Dermis microvascular lymphatic vessel endothelial cell (primary cell): ENCODE measurements around the gene GNAO1. TPM values are rescaled to one million over a fixed set of nuclear protein-coding genes. Genes with fewer than 3 reads are reported as not detected.
A peak's percentile ranks its signal among the peaks of the same experiment; 100 is the strongest.

Source experiments
- DNase-seq, 2 donors: peaks; one replicate each; pipeline versions ENCODE4 v3.0.0 to v3.0.0-alpha.2; 2010; ENCODE audit warnings: low read depth in 2 of 2
- total RNA-seq: library from RNA; depleted of rRNA; stranded (reverse); fragments of >200 nt; gene quantifications from 2 replicates; pipeline ENCODE4 v1.2.1, GENCODE V29; 2014

Gene GNAO1
- total RNA-seq, 1 donor from 2014 or later = not detected

- DNase-seq = no peak
Observed at GRCh38 chr16:56347670-56348069, 156.4 kb downstream of the GNAO1 start.

GRCh38 chr16:56348168-56349085, 157.1 kb downstream of the GNAO1 start:
- no peak for DNase-seq

- DNase-seq = no peak
Observed at GRCh38 chr16:56349086-56349415, 157.8 kb downstream of the GNAO1 start.

DNA sequence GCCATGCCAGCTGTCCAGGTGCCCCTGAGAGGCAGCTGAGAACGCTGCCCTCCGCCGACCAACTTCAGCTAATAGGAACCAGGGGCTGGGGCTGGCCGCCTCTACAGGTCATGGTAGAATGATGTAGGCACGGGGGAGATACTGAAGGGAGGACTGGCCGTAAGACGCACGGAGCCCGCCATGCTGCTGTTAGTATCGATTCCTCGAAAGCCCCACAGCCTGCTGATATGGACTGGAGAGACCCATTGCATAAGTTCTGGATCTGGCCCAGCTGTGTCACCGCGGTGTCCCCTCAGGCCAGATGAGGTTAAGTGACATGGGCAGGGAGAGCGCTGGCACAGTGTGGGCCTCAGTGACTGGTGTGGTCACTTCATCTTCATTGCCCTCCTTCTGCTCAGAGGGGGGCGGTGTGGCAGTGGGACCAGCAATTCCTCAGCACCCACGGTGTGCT, 158.4 kb downstream of the GNAO1 start:
- no peak for DNase-seq

DNA sequence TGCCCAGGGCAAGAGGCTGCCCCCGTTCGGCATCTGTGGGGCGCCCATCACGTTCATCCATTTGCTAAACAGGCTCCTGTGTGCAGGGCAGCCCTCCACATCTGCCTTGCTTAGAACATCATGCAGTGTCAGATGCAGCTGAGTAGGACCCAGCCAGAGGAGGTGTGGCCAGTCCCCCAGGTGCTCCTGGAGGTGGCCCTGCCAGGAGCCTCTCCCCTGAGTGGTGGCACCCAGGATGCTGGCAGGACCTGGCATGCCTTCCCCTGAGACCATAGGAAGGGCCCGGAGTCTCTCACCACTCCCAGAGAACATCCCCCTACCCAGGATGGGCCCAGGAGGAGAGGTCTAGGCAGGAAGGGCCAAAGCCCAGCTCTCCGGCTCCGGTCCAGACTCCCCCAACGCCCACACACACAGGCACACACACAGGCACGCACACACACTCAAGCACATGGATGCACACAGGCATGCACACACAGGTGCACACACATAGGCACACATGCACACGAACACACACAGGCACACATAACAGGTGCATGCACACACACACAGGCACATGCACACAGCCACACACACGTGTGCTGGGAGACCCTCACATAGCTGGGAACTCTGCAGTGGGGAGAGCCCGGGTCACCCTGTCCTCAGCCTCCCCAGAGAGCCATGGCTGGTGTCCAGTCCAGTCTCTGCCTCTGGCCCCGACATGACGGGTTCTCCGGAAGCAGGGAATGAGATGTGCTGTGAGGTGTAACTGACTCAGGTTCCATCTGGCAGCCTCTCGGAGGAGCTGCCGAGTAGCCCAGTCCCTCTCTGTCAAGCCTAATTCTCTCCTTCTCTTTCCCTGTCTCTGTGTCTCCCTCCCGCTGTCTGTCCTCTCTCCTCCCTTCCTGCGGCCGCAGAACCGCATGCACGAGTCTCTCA, 159.5 kb downstream of the GNAO1 start:
- no peak for DNase-seq

DNA sequence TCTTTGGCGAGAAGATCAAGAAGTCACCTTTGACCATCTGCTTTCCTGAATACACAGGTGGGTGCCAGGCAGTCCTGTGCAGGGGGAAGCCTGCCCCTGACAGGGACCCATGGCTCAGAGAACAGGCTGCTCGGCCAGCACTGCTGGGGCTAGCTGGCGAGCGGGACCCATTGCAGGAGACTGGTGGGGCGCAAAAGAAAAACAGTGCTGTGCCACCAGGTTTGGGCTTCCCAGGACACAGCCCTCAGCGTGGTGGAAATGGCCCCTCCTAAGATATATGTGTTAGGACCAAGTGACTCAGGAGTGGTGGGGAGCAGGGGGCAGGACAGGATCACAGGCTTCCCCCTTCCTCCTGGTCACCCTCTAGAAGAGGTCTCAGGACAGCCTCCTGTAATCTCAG, 160.2 kb downstream of the GNAO1 start:
- no peak for DNase-seq

GRCh38 chr16:56352351-56353053, 161.2 kb downstream of the GNAO1 start:
- DNase-seq = no peak

- DNase-seq = no peak
Observed at GRCh38 chr16:56353054-56353921, 162.0 kb downstream of the GNAO1 start.

GRCh38 chr16:56354016-56354415, 162.7 kb downstream of the GNAO1 start:
- DNase-seq = no peak

GRCh38 chr16:56354746-56355145, 163.5 kb downstream of the GNAO1 start:
- no peak for DNase-seq

DNA sequence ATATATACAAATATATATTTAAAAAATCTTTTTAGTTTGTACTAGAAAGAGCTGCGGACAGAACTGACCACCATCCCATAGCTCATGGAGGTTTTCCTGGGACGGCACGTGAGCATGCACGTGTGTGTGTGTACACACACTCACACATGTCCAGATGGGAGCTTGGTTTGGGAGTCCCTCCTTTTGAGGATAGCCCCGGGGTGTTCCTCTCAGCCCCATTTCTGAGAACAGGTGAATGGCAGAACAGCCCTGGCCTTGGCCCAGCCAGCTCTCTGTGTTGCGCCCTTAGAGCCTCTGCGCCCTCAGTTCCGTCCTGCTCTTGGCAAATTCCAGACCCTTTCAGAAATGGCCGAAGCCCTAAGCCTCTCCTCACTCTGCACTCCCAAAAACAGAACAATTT, 163.9 kb downstream of the GNAO1 start:
- DNase-seq = no peak

GRCh38 chr16:56355786-56356275, 164.5 kb downstream of the GNAO1 start:
- DNase-seq = no peak

DNA sequence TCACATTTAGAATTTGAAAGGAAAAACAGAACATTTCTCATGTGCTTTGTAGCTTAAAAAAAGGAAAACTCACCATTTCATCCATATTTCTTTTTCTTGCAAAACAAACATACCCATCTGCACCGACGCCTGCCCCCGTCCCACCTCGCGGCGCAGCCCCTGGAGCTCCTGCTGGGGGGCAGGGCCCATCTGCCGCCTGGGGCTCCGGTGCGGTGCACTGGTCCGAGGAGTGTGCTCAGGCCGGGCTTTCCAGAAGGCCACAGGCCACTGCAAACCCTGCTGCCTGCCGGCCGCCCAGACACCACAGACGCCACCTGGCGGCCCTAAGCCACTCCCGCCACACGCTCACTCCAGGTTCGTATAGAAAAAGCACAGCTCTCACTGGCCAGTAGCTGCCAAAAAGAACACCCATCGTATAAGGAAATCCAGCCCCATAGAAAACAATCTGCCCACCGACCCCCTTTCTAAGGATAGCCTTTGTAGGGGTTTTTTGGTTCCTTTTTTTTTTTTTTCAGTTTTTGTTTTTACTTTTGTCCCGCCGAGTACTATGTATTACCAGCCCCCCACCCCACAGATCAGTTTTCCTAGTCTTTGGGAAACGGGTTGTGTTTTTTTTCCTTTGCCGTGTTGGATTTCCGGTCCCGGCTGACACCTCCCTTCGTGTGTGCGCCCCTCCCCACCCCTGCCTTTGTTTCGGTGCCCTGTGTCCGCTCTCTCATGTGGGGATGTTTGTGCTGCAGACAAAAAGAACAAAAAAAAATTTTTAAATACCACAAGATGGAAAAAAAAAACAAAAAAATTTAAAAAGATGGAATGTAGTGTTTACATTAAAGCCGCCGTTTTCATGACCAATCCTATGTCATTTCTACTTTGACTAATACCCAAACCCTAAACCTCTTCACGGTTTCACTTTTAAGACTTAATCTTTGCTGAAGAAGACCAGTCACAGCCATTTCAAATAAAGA, 165.3 kb downstream of the GNAO1 start:
- DNase-seq = peak; percentile 82 to 89

DNA sequence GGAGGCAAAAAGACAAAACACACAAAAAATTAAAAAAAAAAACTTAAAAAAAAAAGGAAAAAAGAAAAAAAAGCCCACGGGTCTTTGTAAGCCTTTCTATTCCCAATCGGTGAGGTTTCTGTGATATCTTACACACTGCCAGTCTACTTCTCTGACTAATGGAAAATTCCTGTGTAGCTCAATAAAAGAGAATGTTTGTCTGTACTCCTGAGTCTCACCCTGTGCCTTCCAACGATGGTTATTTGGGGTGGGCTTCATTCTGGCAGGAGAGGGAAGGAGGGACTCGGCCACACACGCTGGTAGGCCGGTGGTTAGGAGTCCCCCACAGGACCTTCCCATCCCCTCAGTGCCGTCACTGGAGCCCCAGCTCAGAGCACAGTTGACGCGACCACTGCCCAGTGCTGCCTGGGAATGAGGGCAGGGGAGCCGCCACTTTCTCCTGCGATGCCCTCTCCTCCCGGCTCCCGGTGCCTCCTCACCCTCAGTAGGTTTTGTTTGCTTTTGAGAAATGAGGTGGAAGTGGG, 166.0 kb downstream of the GNAO1 start:
- peak; percentile 48 to 57 for DNase-seq

- no peak for DNase-seq
Observed at GRCh38 chr16:56357765-56358322, 166.6 kb downstream of the GNAO1 start.

DNA sequence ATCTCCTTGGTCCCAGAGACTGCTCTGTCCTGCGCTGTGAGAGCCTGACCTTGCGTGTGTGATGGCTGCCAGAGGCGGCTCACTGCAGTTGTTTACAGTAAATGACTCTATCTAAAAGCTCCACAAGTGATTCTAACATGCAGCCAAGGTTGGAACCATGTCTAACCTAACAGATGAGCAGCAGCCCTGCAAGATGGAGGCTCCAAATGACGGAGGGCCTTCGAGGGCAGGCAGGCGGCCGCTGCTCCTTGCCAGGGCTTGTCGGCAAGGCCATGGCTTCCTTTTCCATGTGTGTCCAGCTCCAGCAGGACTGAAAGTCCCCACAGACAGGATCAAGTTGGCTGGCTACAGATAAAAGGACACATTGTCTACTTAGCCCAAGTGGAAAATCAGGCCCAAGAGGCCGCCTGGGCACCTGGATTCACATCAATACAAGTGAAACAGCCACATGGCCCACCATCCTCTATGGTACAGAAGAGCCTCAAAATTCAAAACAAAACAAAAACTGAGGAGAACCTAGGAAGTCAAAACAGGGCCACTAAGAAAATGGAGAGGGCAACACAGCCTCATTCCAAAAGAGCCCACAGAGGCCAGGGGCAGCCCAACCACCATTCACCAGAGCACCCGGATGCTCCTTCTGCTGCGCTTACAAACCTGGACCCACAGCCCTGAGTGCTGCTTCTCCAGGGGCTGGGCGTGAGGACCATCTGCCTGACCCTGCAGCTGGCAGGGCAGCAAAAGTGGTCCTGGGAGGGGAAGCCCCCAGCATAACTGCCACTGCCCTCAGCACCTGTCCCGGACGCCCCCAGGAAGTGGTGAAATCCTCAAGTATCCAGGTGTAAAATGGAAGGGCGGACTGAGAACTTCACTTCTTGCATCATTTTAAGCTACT, 169.1 kb downstream of the GNAO1 start:
- no peak for DNase-seq

GRCh38 chr16:56362057-56362655, 170.9 kb downstream of the GNAO1 start:
- DNase-seq = no peak
